Dermis microvascular lymphatic vessel endothelial cell (primary cell): ENCODE results near the gene CENPN. TPM values are rescaled to one million over a fixed set of nuclear protein-coding genes. Genes with fewer than 3 reads are reported as not detected.
A peak's percentile ranks its signal among the peaks of the same experiment; 100 is the strongest.

Source experiments
- DNase-seq, 2 donors: peaks; one replicate each; pipeline versions ENCODE4 v3.0.0 to v3.0.0-alpha.2; 2010; ENCODE audit warnings: low read depth in 2 of 2
- total RNA-seq: library from RNA; depleted of rRNA; stranded (reverse); fragments of >200 nt; gene quantifications from 2 replicates; pipeline ENCODE4 v1.2.1, GENCODE V29; 2014

Gene CENPN
- total RNA-seq, 1 donor from 2014 or later = 45.1 TPM

DNA sequence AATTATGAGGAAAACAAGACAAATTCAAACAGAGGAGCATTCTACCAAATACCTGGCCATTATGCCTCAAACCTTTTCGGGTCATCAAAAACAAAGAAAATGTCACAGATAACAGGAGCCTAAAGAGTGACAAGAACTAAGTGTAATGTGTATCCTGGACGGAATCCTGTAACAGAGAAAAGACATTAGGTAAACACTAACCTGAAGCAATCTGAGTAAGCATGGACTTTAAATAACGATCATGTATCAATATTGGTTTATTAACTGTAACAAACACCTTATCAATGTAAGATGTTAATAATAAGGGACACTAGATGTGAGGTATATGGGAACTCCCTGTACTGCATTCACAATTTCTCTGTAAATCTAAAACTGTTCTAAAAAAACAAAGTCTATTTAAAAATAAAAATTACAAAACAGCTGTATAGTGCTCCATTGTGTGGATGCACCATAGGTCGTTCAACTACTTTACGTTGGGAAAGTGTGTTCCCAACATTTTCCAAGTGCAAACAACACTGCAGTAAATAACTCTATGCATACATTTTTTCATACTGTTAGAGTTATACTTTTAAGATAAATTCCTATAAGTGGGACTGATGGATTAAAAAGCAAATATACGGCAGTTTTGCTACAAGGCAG lies 15.1 kb upstream of the CENPN start:
- DNase-seq = no peak

GRCh38 chr16:80992676-80993293 lies 14.2 kb upstream of the CENPN start:
- DNase-seq = no peak

- DNase-seq = peak in 1 of 2 donors; percentile 52
Measured at GRCh38 chr16:80993307-80993706, 13.7 kb upstream of the CENPN start.

- DNase-seq = no peak
Measured at GRCh38 chr16:80993834-80994233, 13.2 kb upstream of the CENPN start.

DNA sequence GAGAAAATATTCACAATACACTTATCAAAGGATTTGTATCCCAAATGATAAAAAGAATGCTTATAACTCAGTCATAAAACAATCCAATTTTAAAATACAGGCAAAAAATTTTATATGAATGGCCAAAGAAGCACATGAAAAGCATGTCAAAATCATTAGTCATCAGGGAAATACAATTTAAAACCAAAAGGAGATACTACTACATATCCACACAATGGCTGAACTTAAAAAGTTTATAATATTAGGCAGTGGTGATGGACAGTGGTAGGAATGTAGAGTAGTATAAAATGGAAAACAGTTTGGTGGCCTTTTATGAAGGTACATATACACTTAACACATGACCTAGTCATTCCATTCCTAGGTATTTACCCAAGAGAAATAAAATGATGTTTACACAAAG lies 12.6 kb upstream of the CENPN start:
- DNase-seq = no peak

DNA sequence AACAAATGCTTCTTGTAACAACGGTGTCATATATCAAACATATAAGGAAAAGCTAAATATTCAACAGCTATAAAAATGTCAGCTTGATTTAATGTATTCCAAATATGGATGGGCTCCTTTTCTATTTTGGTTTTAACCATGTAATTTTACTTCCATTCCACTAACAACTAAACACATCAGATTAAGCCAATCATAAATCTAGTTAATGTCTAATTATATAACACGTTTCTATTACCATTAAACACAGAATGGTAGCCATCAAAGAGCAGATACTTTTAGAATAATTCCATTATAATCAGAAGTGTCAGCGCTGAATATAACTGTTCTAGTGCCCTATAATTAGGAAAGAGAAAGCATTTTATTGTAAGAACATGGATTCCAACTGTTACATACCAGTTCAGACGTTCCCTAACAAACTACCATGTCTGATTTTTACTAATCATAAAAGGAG lies 10.3 kb upstream of the CENPN start:
- no peak for DNase-seq

GRCh38 chr16:80997139-80997798 lies 9.7 kb upstream of the CENPN start:
- DNase-seq = no peak

DNA sequence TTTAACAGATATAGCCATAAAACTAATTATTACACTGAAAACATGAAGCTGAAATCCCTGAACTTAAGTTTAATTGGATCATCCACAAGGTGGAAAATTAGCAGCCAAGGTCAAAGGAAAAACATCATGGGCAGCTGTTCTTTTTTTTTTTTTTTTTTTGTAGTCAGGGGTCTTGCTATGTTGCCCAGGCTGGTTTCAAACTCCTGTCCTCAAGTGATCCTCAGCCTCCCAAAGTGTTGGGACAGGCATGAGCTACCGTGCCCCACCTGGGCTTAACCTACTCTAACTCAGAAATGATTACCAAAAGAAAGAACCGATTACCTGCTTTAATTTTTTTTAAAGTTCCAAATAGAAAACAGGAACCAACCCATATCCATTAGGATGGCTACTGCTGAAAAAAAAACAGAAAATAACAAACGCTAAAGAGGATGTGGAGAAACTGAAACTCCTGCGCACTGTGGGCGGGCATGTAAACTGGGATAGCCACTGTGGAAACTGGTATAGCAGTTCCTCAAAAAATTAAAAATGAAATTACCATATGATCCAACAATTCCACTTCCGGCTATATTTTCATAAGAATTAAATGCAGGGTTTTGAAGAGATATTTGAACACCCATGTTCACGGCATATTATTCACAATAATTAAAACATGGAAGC lies 8.9 kb upstream of the CENPN start:
- no peak for DNase-seq

GRCh38 chr16:81000873-81001272 lies 6.1 kb upstream of the CENPN start:
- DNase-seq = no peak

GRCh38 chr16:81001330-81001729 lies 5.7 kb upstream of the CENPN start:
- no peak for DNase-seq

- DNase-seq = no peak
Measured at GRCh38 chr16:81003064-81003463, 4.0 kb upstream of the CENPN start.

- no peak for DNase-seq
Measured at GRCh38 chr16:81003610-81004460, 3.2 kb upstream of the CENPN start.

DNA sequence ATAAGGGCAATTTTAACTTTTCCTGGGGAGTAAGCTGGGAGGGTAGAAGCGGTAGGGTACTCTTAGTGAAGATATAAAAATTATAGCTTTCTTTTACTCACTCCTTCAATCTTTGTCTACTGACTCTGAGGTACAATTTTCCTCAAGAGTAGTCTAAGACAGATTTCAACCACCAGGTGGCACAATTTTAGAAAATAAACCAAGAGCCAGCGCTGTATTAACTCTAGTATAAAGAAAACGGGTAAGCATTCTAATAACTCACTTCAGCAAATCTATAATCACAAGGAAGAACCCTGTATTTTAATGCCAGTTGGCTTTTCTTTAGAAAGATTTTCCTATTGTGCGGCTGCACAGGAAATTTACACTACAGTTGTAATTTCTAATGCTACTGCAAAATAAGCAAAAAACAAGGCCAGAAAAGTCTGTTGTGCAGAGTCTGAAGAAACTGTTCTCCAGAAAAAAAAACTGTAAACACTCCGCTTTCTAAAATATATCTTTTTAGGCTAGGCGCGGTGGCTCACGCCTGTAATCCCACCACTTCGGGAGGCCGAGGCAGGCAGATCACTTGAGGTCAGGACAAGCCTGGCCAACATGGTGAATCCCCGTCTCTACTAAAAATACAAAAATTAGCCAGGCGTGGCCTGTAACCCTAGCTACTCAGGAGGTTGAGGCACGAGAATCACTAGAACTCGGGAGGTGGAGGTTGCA lies 2.2 kb upstream of the CENPN start:
- peak in 1 of 2 donors; percentile 57 for DNase-seq

DNA sequence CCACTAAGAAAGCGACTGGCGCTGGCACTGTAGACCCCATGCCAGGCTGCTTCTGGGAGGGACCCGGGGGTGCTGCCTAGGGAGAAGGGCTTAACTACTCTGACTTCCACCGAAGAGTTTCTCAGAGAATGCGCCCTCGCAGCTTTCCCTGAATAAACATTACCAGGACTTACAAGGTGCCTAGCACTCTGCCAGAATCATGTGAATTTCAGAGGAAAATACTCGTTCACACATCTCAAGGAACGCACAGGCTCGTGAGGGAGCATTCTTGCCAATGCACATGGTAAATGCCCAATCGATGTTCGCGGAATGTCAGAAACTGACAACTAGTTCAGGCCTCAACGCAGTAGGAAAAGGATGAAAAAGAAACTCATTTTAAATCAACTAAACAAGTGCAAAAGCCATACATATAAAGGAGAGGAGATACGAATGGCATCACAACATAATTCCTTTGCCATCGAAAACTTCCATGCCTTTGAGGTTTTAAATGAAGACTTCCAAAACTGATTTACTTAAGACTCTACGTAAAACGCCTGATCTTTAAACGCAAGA lies 1.3 kb upstream of the CENPN start:
- DNase-seq = peak in 1 of 2 donors; percentile 21

DNA sequence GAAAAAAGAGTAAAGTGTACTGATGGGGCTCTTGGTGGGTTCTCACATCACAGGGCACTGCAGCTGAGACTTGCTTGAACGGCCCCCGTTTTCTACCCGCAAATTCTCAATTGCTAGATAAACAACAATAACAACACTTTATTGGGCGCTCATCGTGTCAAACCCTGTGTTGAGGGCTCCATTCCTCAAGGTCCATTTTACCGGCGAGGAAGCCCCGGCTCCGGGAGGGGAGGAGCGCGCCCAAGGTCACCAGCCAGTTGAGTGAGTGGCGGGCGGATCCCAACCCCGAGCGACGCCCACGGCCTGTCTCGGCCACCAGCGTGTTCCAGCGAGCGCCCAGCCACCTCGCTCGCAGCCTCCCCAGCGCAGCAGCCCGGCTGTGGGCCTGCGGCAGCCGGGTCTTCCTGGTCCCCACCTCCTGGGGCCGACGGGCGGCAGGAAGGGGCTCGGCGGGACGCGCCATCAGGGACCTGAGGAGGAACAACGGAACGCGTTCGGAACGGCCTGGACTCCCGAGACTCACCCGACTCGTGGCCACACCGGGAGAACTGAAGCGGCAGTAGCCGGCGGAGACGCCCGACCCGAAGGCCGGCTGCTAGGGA lies 702 bp upstream of the CENPN start:
- DNase-seq = peak in 1 of 2 donors; percentile 70

GRCh38 chr16:81008505-81008789 lies 1.4 kb downstream of the CENPN start:
- no peak for DNase-seq

- no peak for DNase-seq
Measured at GRCh38 chr16:81012974-81013373, 6.0 kb downstream of the CENPN start.

DNA sequence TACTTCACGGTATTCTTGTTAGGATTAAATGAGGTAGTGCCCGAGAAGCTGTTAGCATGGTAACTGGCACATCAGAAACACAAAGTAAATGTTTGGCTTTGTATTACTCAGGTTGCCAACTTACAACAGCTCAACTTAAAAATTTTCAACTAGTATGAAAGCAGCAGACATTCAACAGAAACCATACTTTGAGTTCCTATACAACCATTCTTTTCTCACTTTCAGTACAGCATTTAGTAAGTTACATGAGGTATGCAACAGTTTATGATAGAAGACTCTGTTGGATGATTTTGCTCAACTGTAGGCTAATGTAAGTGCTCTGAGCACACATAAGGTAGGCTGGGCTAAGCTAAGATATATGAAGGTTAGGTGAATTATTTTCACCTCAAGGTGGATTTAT lies 7.7 kb downstream of the CENPN start:
- no peak for DNase-seq

- no peak for DNase-seq
Measured at GRCh38 chr16:81018496-81018895, 11.5 kb downstream of the CENPN start.

- DNase-seq = no peak
Measured at GRCh38 chr16:81026429-81026828, 19.4 kb downstream of the CENPN start.
